ENCODE measurements around the gene TLCD5. TPM values are rescaled to one million over a fixed set of nuclear protein-coding genes. Genes with fewer than 3 reads are reported as not detected.

TLCD5 gene
- total RNA-seq, 1 experiment from 2014 or later, result 7.1 TPM

DNA sequence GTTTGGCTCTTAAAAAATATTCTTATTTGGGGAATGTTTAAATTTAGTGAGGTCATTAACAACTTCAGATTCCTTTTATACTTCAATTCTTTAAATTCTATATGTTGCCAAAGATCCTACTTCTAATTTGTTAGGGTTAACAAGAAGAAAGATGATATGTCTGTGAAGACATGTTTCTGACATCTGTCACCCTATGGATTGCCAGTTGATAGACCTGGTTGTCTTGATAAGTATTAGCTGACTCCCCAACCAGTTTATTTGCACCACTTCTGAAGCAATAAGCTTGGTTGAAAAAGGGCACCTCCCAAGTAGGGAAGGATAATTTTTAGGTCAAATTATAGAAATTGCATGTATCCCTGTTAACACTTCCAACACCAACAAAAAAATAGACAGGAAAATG lies 40.4 kb downstream of the TLCD5 start:
- no peak overlapping the region for H4K91ac ChIP-seq (ENCODE audit: insufficient read length, low read depth, low read length)
- no peak overlapping the region for H3K14ac ChIP-seq (ENCODE audit: insufficient read depth, low read length)
- TF ChIP-seq, protein P1, sequence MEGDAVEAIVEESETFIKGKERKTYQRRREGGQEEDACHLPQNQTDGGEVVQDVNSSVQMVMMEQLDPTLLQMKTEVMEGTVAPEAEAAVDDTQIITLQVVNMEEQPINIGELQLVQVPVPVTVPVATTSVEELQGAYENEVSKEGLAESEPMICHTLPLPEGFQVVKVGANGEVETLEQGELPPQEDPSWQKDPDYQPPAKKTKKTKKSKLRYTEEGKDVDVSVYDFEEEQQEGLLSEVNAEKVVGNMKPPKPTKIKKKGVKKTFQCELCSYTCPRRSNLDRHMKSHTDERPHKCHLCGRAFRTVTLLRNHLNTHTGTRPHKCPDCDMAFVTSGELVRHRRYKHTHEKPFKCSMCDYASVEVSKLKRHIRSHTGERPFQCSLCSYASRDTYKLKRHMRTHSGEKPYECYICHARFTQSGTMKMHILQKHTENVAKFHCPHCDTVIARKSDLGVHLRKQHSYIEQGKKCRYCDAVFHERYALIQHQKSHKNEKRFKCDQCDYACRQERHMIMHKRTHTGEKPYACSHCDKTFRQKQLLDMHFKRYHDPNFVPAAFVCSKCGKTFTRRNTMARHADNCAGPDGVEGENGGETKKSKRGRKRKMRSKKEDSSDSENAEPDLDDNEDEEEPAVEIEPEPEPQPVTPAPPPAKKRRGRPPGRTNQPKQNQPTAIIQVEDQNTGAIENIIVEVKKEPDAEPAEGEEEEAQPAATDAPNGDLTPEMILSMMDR (conservative IDR thresholded peaks at IDR 0.05), result no peak
- no peak overlapping the region for H3K27ac ChIP-seq (ENCODE audit: insufficient read length, low read depth, low read length)
- no peak overlapping the region for H3K18ac ChIP-seq (ENCODE audit: insufficient read length, low read depth, low read length)
- H3K4me2 ChIP-seq (ENCODE audit: insufficient read depth, insufficient read length, low read length), result no peak overlapping the region
- no peak overlapping the region for H4K8ac ChIP-seq (replicated peaks; ENCODE audit: insufficient read length, low read depth, low read length)
- no peak overlapping the region for H3K4ac ChIP-seq (ENCODE audit: low read depth, low read length)
- peaks cover 0 to 5% (median 0%) of the 10 kb centered on the region in 3 experiments; a peak in 2 of 7 replicates for H3K36me3 Mint-ChIP-seq (ENCODE audit: insufficient read depth in 1 of 3, low read depth in 3 of 3)
- no peak overlapping the region for H2BK120ac ChIP-seq (ENCODE audit: low read depth, low read length, poor library complexity, severe bottlenecking)
- no peaks in the 10 kb centered on the region for H3K4me1 ChIP-seq (ENCODE audit: insufficient read depth, low read length)
- no peak overlapping the region for H2BK15ac ChIP-seq (ENCODE audit: low read depth, low read length)
- no peaks in the 10 kb centered on the region for H3K27me3 Mint-ChIP-seq (ENCODE audit: low read depth)
- no peak overlapping the region for H2BK20ac ChIP-seq (ENCODE audit: low read depth, low read length, poor library complexity, severe bottlenecking)
- H3K27ac Mint-ChIP-seq, result no peak overlapping the region
- no peak overlapping the region for H3T11ph ChIP-seq (ENCODE audit: low read length)
- H3K79me2 ChIP-seq (ENCODE audit: insufficient read depth, low read length), result peaks cover 2% of the 10 kb centered on the region; the same call in 1 of the 2 replicates
- H4K5ac ChIP-seq (ENCODE audit: insufficient read length, low read depth, low read length), result no peak overlapping the region
- no peaks in the 10 kb centered on the region for H4K20me1 ChIP-seq (ENCODE audit: control insufficient read depth, insufficient read depth, insufficient read length)
- H2BK12ac ChIP-seq (ENCODE audit: insufficient read length, low read depth, low read length), result no peak overlapping the region
- H3K27me3 ChIP-seq (ENCODE audit: insufficient read depth, low read length), result no peaks in the 10 kb centered on the region
- DNase-seq, result no peak
- peaks cover 0 to 5% of the 10 kb centered on the region in 2 experiments; a peak in 2 of 5 replicates for H3K9me3 Mint-ChIP-seq
- no peaks in the 10 kb centered on the region for H3K23me2 ChIP-seq (ENCODE audit: insufficient read length, low read depth, low read length, poor library complexity, severe bottlenecking)
- no peak overlapping the region for H3K4me3 Mint-ChIP-seq
- no peak overlapping the region for H2BK5ac ChIP-seq (ENCODE audit: insufficient read length, low read length)
- no peak overlapping the region for H3K56ac ChIP-seq (ENCODE audit: insufficient read length, low read depth, low read length)
- no peak overlapping the region for H3K23ac ChIP-seq (ENCODE audit: insufficient read length, low read depth, low read length)
- peaks cover 4 to 11% of the 10 kb centered on the region in 2 experiments for H3K4me1 Mint-ChIP-seq
- peaks cover 3% of the 10 kb centered on the region for H3K79me1 ChIP-seq (ENCODE audit: insufficient read depth, low read depth, low read length, poor library complexity, severe bottlenecking)
- H2AFZ ChIP-seq (ENCODE audit: low read length), result no peak overlapping the region
- H2AK5ac ChIP-seq (ENCODE audit: insufficient read length, low read length), result no peak overlapping the region
- no peak overlapping the region for H3K9ac ChIP-seq (ENCODE audit: extremely low read depth, insufficient read length, low read length)
- no peaks in the 10 kb centered on the region for H3K9me3 ChIP-seq (ENCODE audit: control insufficient read depth, low read depth, low read length)
